HL-60 (cell line): ENCODE results near the gene LPO.

Experiments used
- CTCF ChIP-seq: IDR thresholded peaks from one replicate; pipeline ENCODE4 v1.5.1; 2011; ENCODE audit warnings: low read length, control low read depth, inconsistent platforms; ENCODE audit not compliant: insufficient read depth
- POLR2AphosphoS5 ChIP-seq: IDR thresholded peaks from 2 replicates; pipeline ENCODE4 v1.6.1; 2012; ENCODE audit warnings: low read depth

- peak; percentile 79 for TF ChIP-seq POLR2AphosphoS5
- no peak for TF ChIP-seq CTCF
Observed at GRCh38 chr17:58278661-58279015, 40.3 kb downstream of the LPO start.
